ENCODE measurements around the gene TRABD2B. TPM values are rescaled to one million over a fixed set of nuclear protein-coding genes. Genes with fewer than 3 reads are reported as not detected.

Gene TRABD2B
- total RNA-seq, 2 donors from 2014 or later: 1.1 to 2.1 TPM

GRCh38 chr1:47817861-47818260, 179.3 kb downstream of the TRABD2B start:
- Histone ChIP-seq H3K27ac (no peak overlapping the region), H3K9me3 (no peaks in the 10 kb centered on the region), H3K27me3 (replicated peaks; ENCODE audit: insufficient read depth) (no peaks in the 10 kb centered on the region), H3K4me3 (no peak overlapping the region), H3K4me1 (replicated peaks) (no peaks in the 10 kb centered on the region), H3K36me3 (no peaks in the 10 kb centered on the region)
- TF ChIP-seq CTCF (IDR thresholded peaks at IDR 0.05) (no peak), POLR2A (IDR thresholded peaks at IDR 0.05) (no peak), POLR2AphosphoS5 (IDR thresholded peaks at IDR 0.05) (no peak)
- intact Hi-C loops (cut with DNase I): no loop called here
- 86% methylated on average over 15 of the region's 15 CpGs for WGBS
- DNase-seq (ENCODE audit: low spot score): no peak

- WGBS: 94% methylated on average over 5 of the region's 5 CpGs
- H3K27me3 ChIP-seq (replicated peaks; ENCODE audit: insufficient read depth): no peaks in the 10 kb centered on the region
- H3K9me3 ChIP-seq: no peaks in the 10 kb centered on the region
- no peaks in the 10 kb centered on the region for H3K4me1 ChIP-seq (replicated peaks)
- H3K4me3 ChIP-seq: no peak overlapping the region
- no peak for DNase-seq (ENCODE audit: low spot score)
- no peak overlapping the region for H3K27ac ChIP-seq
- H3K36me3 ChIP-seq: no peaks in the 10 kb centered on the region
- TF ChIP-seq POLR2AphosphoS5 (IDR thresholded peaks at IDR 0.05): no peak
- TF ChIP-seq POLR2A (IDR thresholded peaks at IDR 0.05): no peak
- intact Hi-C loops (cut with DNase I): no loop called here
These were observed 180.7 kb downstream of the TRABD2B start for GRCh38 chr1:47816325-47817071.

GRCh38 chr1:47814612-47815395, 182.4 kb downstream of the TRABD2B start:
- TF ChIP-seq CTCF (IDR thresholded peaks at IDR 0.05) (no peak), POLR2A (IDR thresholded peaks at IDR 0.05) (no peak), POLR2AphosphoS5 (IDR thresholded peaks at IDR 0.05) (no peak)

GRCh38 chr1:47813970-47814369, 183.2 kb downstream of the TRABD2B start:
- Histone ChIP-seq H3K36me3 (no peaks in the 10 kb centered on the region), H3K4me1 (replicated peaks) (no peaks in the 10 kb centered on the region), H3K4me3 (no peak overlapping the region), H3K27ac (no peak overlapping the region), H3K27me3 (replicated peaks; ENCODE audit: insufficient read depth) (no peaks in the 10 kb centered on the region), H3K9me3 (no peaks in the 10 kb centered on the region)
- no peak for DNase-seq (ENCODE audit: low spot score)
- TF ChIP-seq POLR2AphosphoS5 (IDR thresholded peaks at IDR 0.05): no peak
- TF ChIP-seq POLR2A (IDR thresholded peaks at IDR 0.05): no peak
- no peak for TF ChIP-seq CTCF (IDR thresholded peaks at IDR 0.05)
- intact Hi-C loops (cut with DNase I): no loop called here
- 81% methylated on average over 5 of the region's 5 CpGs for WGBS

More at GRCh38 chr1:47814612-47815395, 182.4 kb downstream of the TRABD2B start:
- no peaks in the 10 kb centered on the region for H3K27me3 ChIP-seq (replicated peaks; ENCODE audit: insufficient read depth)
- 54% methylated on average over 12 of the region's 12 CpGs for WGBS
- H3K27ac ChIP-seq: no peak overlapping the region
- DNase-seq (ENCODE audit: low spot score): no peak
- no peaks in the 10 kb centered on the region for H3K36me3 ChIP-seq
- intact Hi-C loops (cut with DNase I): no loop called here
- H3K9me3 ChIP-seq: no peaks in the 10 kb centered on the region
- no peaks in the 10 kb centered on the region for H3K4me1 ChIP-seq (replicated peaks)
- no peak overlapping the region for H3K4me3 ChIP-seq

- Histone ChIP-seq H3K4me3 (no peak overlapping the region), H3K27me3 (replicated peaks; ENCODE audit: insufficient read depth) (no peaks in the 10 kb centered on the region), H3K4me1 (replicated peaks) (no peaks in the 10 kb centered on the region), H3K27ac (no peak overlapping the region), H3K36me3 (no peaks in the 10 kb centered on the region), H3K9me3 (no peaks in the 10 kb centered on the region)
- intact Hi-C loops (cut with DNase I): no loop called here
- no peak for DNase-seq (ENCODE audit: low spot score)
- TF ChIP-seq POLR2A (IDR thresholded peaks at IDR 0.05) (no peak), POLR2AphosphoS5 (IDR thresholded peaks at IDR 0.05) (no peak), CTCF (IDR thresholded peaks at IDR 0.05) (no peak)
- 69% methylated on average over 7 of the region's 7 CpGs for WGBS
These were observed 184.2 kb downstream of the TRABD2B start for GRCh38 chr1:47812904-47813514.

Data from prostate gland (tissue), 2 donors.